B cell (primary cell): ENCODE measurements around the gene TCTN3. TPM values are rescaled to one million over a fixed set of nuclear protein-coding genes. Genes with fewer than 3 reads are reported as not detected.
A peak's percentile ranks its signal among the peaks of the same experiment; 100 is the strongest.
"Not testable (repeated sequence)": the region's sequence is repeated elsewhere in the genome, so short reads cannot be mapped to it uniquely, and the experiment has no call there.

Experiments
- ATAC-seq: fragments of 200-7000 bp; cut with Tn5 transposase; one replicate; pipeline ENCODE4 v1.10.0; 2021; ENCODE audit warnings: low read depth, mild to moderate bottlenecking, moderate number of reproducible peaks, moderate library complexity
- CTCF ChIA-PET: fragments of 350-600 bp; sonication (Branson Sonifier 250); formaldehyde crosslinking; loops from one replicate; lab custom pipeline; 2021; ENCODE audit warnings: antibody characterized with exemption, inconsistent platforms; lab: Charles Lee
- POLR2A ChIA-PET: fragments of 350-600 bp; sonication (Branson Sonifier 250); formaldehyde crosslinking; loops from one replicate; lab custom pipeline; 2021; ENCODE audit warnings: antibody characterized with exemption; lab: Charles Lee
- DNase-seq: peaks from one replicate; pipeline ENCODE4 v3.0.0; 2013
- H2AFZ ChIP-seq: 2 replicates; pipeline ENCODE4 v1.6.1; 2012; ENCODE audit warnings: mild to moderate bottlenecking, low read depth, low read length; ENCODE audit not compliant: insufficient read depth, poor library complexity, severe bottlenecking
- H3K27ac ChIP-seq, 2 donors: 1 replicate in 1 of 2; 2 replicates in 1 of 2; pipeline ENCODE4 v1.5.1; 2012 to 2013; ENCODE audit warnings: low read length in 2 of 2, mild to moderate bottlenecking in 2 of 2, moderate library complexity in 1 of 2
- H3K27me3 ChIP-seq, 4 experiments: fragments of 200-600 bp in 1 of 4; sonication (generic) in 1 of 4; replicated peaks in 1 of 4; 1 replicate in 2 of 4; 2 replicates in 2 of 4; pipeline versions ENCODE4 v1.6.1 to v1.7.0; 2013 to 2016; ENCODE audit warnings: low read length in 3 of 4, mild to moderate bottlenecking in 2 of 4, mixed read lengths in 1 of 4, moderate library complexity in 1 of 4; ENCODE audit not compliant: insufficient read depth in 4 of 4, control insufficient read depth in 3 of 4; ENCODE audit errors: control extremely low read depth in 1 of 4
- H3K36me3 ChIP-seq, 2 experiments: replicated peaks in 1 of 2; 1 replicate in 1 of 2; 2 replicates in 1 of 2; pipeline versions ENCODE4 v1.6.1 to v1.7.1; 2013; ENCODE audit warnings: low read length in 1 of 2; ENCODE audit not compliant: insufficient read depth in 2 of 2, control insufficient read depth in 1 of 2; ENCODE audit errors: control extremely low read depth in 1 of 2, extremely low read depth in 1 of 2
- H3K4me1 ChIP-seq, 2 donors: fragments of 200-600 bp in 1 of 2; sonication (generic) in 1 of 2; 1 replicate in 1 of 2; 2 replicates in 1 of 2; pipeline versions ENCODE4 v1.5.1 to v1.6.1; 2013 to 2017; ENCODE audit warnings: low read length in 2 of 2; ENCODE audit not compliant: control insufficient read depth in 2 of 2, insufficient read depth in 2 of 2
- H3K4me2 ChIP-seq: replicated peaks from 2 replicates; pipeline ENCODE3; 2012; ENCODE audit warnings: mild to moderate bottlenecking, low read depth, low read length; ENCODE audit not compliant: poor library complexity, severe bottlenecking
- H3K4me3 ChIP-seq, 5 experiments: fragments of 200-600 bp in 1 of 5; sonication (generic) in 1 of 5; 1 replicate in 3 of 5; 2 replicates in 2 of 5; pipeline versions ENCODE4 v1.5.1 to v1.7.0; 2011 to 2016; ENCODE audit warnings: low read length in 4 of 5, mild to moderate bottlenecking in 4 of 5, low read depth in 2 of 5, control low read depth in 1 of 5, moderate library complexity in 1 of 5; ENCODE audit not compliant: insufficient read depth in 1 of 5; ENCODE audit errors: control extremely low read depth in 1 of 5, extremely low read depth in 1 of 5
- H3K79me2 ChIP-seq: fragments of 200-600 bp; sonication (generic); one replicate; pipeline ENCODE4 v1.6.0; 2016; ENCODE audit warnings: low read length; ENCODE audit not compliant: control insufficient read depth, insufficient read depth
- H3K9ac ChIP-seq: fragments of 200-600 bp; sonication (generic); 2 replicates; pipeline ENCODE4 v1.6.1; 2017; ENCODE audit warnings: mild to moderate bottlenecking, low read length, moderate library complexity
- H3K9me3 ChIP-seq, 3 donors: one replicate each; pipeline versions ENCODE4 v1.6.1 to v1.7.1; 2013; ENCODE audit warnings: low read length in 2 of 3; ENCODE audit not compliant: control insufficient read depth in 2 of 3, insufficient read depth in 1 of 3; ENCODE audit errors: control extremely low read depth in 1 of 3
- H4K20me1 ChIP-seq: 2 replicates; pipeline ENCODE4 v1.6.0; 2012; ENCODE audit warnings: mild to moderate bottlenecking, low read length; ENCODE audit not compliant: insufficient read depth, control insufficient read depth, poor library complexity, severe bottlenecking
- H3K27ac Mint-ChIP-seq: one replicate; pipeline ENCODE4 v1.8.0; 2021; ENCODE audit warnings: mixed read lengths
- H3K27me3 Mint-ChIP-seq: one replicate; pipeline ENCODE4 v1.8.0; 2021; ENCODE audit warnings: mixed read lengths
- H3K4me1 Mint-ChIP-seq: one replicate; pipeline ENCODE4 v1.8.0; 2021; ENCODE audit warnings: mixed read lengths
- H3K4me3 Mint-ChIP-seq: one replicate; pipeline ENCODE4 v1.8.0; 2021; ENCODE audit warnings: mixed read lengths
- H3K9me3 Mint-ChIP-seq: one replicate; pipeline ENCODE4 v1.8.0; 2022; ENCODE audit warnings: mixed read lengths; ENCODE audit not compliant: insufficient read depth
- EZH2 ChIP-seq: IDR thresholded peaks from 2 replicates; pipeline ENCODE4 v1.6.1; 2012; ENCODE audit warnings: borderline replicate concordance, low read depth, mild to moderate bottlenecking, moderate library complexity, low read length; ENCODE audit not compliant: insufficient read depth, poor library complexity, severe bottlenecking
- WGBS: methylation state at CpG from one replicate; pipeline ENCODE4 v1.1.5; 2013; ENCODE audit warnings: missing lambda C conversion rate; ENCODE audit not compliant: insufficient coverage; 5-methylcytosine and 5-hydroxymethylcytosine counted together
- intact Hi-C: fragments of 100-400 bp; cut with micrococcal nuclease; formaldehyde crosslinking; loops from one replicate; pipeline ENCODE4 v1.10.0; 2022
- polyA plus RNA-seq: library from polyadenylated mRNA; depleted of rRNA; stranded (reverse); fragments of >200 nt; gene quantifications from 2 replicates; pipeline ENCODE4 v1.2.3, GENCODE V29; 2012
- total RNA-seq, 2 donors: library from RNA; stranded (reverse); fragments of 120-200 nt in 1 of 2; gene quantifications; 1 replicate in 1 of 2; 2 replicates in 1 of 2; pipeline versions ENCODE4 v1.2.3 to v1.2.4, GENCODE V29; 2013 to 2022
- TF ChIP-seq, protein P1 (sequence below): fragments of 200-600 bp; IDR thresholded peaks from one replicate; pipeline ENCODE4 v1.8.0; 2022; ENCODE audit warnings: antibody characterized with exemption, mild to moderate bottlenecking

TCTN3 gene
- total and polyA plus RNA-seq, 2 donors (not counting 1 experiment from before 2014, with no cell fraction given): 16.9 to 34.1 TPM

DNA sequence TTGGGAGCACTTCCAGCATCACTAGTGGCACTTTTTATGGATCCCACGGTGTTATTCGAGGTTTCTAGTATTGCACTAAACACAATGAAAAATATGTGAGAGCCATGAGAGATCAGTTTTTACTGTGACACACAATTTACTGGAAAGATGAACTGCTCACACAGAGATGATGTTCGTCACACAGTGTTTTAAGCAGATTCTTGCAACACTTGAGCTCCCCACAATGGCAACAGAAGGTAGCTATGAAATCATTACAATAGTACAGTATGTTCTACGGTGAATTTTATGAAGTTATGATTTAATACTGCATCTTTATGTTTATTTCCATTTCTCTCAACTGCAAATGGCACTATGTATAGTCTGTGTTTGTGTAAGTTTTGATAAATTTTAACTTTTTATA lies 34.8 kb upstream of the TCTN3 start:
- H4K20me1 ChIP-seq: no peaks in the 10 kb centered on the region
- H2AFZ ChIP-seq: no peak overlapping the region
- no peak overlapping the region for H3K27ac ChIP-seq
- H3K9me3 ChIP-seq: peaks cover 0 to 6% (median 4%) of the 10 kb centered on the region in 3 donors
- TF ChIP-seq EZH2: no peak
- TF ChIP-seq, protein P1, sequence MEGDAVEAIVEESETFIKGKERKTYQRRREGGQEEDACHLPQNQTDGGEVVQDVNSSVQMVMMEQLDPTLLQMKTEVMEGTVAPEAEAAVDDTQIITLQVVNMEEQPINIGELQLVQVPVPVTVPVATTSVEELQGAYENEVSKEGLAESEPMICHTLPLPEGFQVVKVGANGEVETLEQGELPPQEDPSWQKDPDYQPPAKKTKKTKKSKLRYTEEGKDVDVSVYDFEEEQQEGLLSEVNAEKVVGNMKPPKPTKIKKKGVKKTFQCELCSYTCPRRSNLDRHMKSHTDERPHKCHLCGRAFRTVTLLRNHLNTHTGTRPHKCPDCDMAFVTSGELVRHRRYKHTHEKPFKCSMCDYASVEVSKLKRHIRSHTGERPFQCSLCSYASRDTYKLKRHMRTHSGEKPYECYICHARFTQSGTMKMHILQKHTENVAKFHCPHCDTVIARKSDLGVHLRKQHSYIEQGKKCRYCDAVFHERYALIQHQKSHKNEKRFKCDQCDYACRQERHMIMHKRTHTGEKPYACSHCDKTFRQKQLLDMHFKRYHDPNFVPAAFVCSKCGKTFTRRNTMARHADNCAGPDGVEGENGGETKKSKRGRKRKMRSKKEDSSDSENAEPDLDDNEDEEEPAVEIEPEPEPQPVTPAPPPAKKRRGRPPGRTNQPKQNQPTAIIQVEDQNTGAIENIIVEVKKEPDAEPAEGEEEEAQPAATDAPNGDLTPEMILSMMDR: no peak
- no peak overlapping the region for H3K4me3 ChIP-seq
- peaks cover 36% of the 10 kb centered on the region for H3K4me1 Mint-ChIP-seq
- H3K4me3 Mint-ChIP-seq: no peak overlapping the region
- peaks cover 22 to 25% of the 10 kb centered on the region in 2 donors for H3K4me1 ChIP-seq
- H3K27me3 ChIP-seq: no peaks in the 10 kb centered on the region
- ATAC-seq (peak; percentile 68), DNase-seq (no peak)
- WGBS: 80% methylated on average over 1 of the region's 4 CpGs
- CTCF ChIA-PET: interaction anchor here (1.0 to 6.8 kb wide), 13 partner anchors 8 to 137 kb away, joined by 3 to 75 read pairs (median 5); partner anchors contain the start of gene TCTN3
- no peaks in the 10 kb centered on the region for H3K27me3 Mint-ChIP-seq
- H3K9ac ChIP-seq: no peak overlapping the region
- H3K27ac Mint-ChIP-seq: peak overlapping the region; percentile 56
- H3K79me2 ChIP-seq: no peaks in the 10 kb centered on the region
- H3K4me2 ChIP-seq: no peak overlapping the region
- POLR2A ChIA-PET: interaction anchor here (1.0 kb wide), 1 partner anchor 109 kb away, joined by 3 read pairs; no protein-coding TSS in a partner anchor
- H3K9me3 Mint-ChIP-seq: peaks cover 8% of the 10 kb centered on the region
- no peaks in the 10 kb centered on the region for H3K36me3 ChIP-seq
- intact Hi-C loops: loop anchor here (1.0 kb wide), 1 partner anchor 34 kb away; no protein-coding TSS in a partner anchor

DNA sequence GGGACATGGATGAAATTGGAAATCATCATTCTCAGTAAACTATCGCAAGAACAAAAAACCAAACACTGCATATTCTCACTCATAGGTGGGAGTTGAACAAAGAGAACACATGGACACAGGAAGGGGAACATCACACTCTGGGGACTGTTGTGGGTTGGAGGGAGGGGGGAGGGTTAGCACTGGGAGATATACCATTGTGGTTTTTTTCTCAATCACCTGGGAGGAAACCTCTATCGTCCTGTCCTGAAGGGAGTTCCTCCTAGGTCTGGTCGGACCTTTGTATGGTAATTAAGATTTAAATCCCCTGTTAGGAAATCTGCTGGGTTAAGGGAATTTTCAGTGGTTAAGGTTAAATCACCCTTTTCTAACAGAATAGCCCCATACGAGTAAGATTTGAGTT lies 28.8 kb upstream of the TCTN3 start:
- WGBS: no CpG with 5 or more reads among the region's 4 CpGs
- H3K4me3 Mint-ChIP-seq, H3K79me2 ChIP-seq, H3K4me1 ChIP-seq, H3K27me3 ChIP-seq, H3K4me1 Mint-ChIP-seq, H3K9ac ChIP-seq, POLR2A ChIA-PET, H3K36me3 ChIP-seq, H2AFZ ChIP-seq, H3K9me3 Mint-ChIP-seq, H3K9me3 ChIP-seq, intact Hi-C loops, DNase-seq, H3K4me2 ChIP-seq, ATAC-seq, H3K27ac ChIP-seq, H3K27ac Mint-ChIP-seq, H3K27me3 Mint-ChIP-seq, H4K20me1 ChIP-seq, H3K4me3 ChIP-seq: not testable (repeated sequence)
- CTCF ChIA-PET: interaction anchor here (2.1 kb wide), 1 partner anchor 9 kb away, joined by 4 read pairs; no protein-coding TSS in a partner anchor

DNA sequence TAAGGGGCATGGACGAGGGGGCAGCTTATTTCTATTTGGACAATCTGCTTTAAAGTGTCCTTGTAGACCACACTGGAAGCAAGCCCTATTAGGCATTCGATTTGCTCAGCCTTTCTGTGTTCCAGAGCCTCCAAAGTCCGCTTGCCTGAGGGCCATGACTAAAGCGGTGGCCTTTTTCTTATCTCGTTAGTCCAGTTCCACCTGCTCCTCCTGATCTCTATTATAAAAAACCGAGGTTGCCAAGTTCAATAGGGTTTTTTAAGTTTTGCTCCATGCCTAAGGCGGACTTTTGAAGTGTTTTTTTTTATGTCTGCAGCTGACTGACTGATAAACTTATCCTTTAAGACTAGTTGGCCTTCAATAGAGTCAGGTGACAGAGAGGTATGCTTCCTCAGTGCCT lies 27.0 kb upstream of the TCTN3 start:
- CTCF ChIA-PET, H3K4me1 ChIP-seq, intact Hi-C loops, H3K4me3 Mint-ChIP-seq, H3K9ac ChIP-seq, H3K27me3 Mint-ChIP-seq, H3K27ac ChIP-seq, H3K4me1 Mint-ChIP-seq, ATAC-seq, H3K4me3 ChIP-seq, H3K9me3 ChIP-seq, H3K4me2 ChIP-seq, H3K27ac Mint-ChIP-seq, H3K27me3 ChIP-seq, DNase-seq, H3K36me3 ChIP-seq, H3K9me3 Mint-ChIP-seq, H4K20me1 ChIP-seq, H3K79me2 ChIP-seq, H2AFZ ChIP-seq: not testable (repeated sequence)
- POLR2A ChIA-PET: interaction anchor here (0.6 kb wide), 1 partner anchor 96 kb away, joined by 3 read pairs; no protein-coding TSS in a partner anchor
- WGBS: 92% methylated on average over 3 of the region's 7 CpGs
